NOMO-1 treated with dmso at 0.1 percent for 144 hours (cell line): ENCODE results near the gene CHRND.

Source experiments
- DNase-seq: peaks from one replicate; lab custom pipeline; 2025; ENCODE audit not compliant: unreplicated experiment; lab: John Stamatoyannopoulos, UW

Gene CHRND

DNA sequence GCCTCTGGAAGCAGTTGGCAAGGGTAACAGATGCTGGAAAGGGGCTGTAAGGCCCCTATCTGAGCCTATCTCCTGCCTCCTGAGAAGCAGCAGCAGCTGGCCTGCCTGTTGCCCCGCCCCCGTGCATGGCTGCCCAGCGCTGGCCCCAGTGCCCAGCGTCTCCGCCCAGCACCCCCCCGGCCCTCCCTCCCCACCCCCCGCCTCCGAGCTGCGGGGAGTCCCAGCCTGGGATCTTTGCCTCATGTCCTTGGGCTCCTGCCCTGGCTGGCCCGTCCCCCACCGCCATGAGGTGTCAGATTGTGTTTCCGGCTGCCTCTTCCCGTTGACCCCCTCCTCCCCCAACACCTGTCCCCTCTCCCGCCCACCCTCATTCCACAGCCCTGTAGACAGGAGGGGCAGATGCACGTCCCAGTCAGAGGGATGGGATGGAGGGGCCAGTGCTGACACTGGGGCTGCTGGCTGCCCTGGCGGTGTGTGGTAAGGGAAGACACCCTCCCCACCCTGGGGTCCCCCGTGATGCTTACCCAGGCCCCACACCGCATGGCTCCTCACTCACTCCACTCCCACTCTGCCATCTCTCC, at the start of gene CHRND:
Gene CHRND (plus strand): TSS at position 370 of the 581 bp plus-strand sequence. CDS start 56 bp downstream, at position 426.
- no peak for DNase-seq

DNA sequence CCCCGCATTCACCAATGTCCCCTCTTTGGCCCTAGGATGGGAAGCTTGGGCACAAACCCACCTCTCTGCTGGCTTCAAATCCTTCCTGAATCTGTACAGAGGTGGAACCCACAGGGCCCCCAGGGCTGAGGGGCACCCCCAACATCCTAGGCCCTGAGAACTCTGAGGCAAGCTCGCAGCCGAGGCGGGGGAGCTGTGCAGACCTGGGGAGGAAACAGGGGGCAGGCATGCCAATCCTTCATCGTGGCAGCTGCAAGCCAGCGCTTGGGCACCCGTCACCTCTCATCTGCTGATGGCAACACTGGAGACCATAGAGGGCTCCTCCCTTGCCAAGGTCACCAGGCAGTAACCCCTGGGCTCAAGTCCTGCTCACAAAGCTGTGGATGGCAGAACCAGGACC, 49.2 kb upstream of the CHRND start:
- no peak for DNase-seq

DNA sequence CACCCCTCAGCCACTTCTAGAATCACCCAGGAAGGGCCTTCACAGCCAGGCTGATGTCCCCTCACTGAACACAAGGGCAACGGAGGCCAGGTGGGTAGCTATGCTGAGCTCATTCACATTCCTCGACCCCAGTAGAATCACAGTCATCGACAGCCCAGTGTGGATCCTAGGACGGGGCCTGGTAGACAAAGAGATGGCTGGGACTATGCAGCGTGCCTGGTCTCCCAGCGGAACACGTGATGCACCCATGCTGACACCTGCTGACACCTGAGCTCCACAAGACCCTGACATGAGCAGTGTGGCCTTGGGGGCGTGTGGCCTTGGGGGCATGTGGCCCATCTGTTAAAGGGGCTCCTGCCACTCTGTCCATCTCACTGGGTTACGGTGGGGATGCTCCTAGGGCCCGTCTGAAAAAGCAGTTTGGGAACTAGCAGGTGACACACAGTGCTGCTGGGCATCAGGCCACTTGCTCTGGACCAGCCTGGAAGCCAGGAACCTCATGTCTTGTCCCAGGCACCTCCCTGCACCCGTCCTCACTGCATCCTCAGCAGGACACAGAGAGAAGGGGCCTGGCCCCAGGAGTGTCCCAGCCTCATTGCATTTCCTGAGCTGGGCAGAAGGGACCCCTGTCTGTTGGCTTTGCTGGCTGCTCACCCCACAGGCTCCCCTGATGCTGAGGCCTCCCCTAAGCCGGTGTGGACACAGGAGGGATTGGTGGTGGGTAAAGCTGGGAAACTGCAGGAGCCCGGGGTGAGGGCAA, 48.0 kb upstream of the CHRND start:
- DNase-seq = no peak

DNA sequence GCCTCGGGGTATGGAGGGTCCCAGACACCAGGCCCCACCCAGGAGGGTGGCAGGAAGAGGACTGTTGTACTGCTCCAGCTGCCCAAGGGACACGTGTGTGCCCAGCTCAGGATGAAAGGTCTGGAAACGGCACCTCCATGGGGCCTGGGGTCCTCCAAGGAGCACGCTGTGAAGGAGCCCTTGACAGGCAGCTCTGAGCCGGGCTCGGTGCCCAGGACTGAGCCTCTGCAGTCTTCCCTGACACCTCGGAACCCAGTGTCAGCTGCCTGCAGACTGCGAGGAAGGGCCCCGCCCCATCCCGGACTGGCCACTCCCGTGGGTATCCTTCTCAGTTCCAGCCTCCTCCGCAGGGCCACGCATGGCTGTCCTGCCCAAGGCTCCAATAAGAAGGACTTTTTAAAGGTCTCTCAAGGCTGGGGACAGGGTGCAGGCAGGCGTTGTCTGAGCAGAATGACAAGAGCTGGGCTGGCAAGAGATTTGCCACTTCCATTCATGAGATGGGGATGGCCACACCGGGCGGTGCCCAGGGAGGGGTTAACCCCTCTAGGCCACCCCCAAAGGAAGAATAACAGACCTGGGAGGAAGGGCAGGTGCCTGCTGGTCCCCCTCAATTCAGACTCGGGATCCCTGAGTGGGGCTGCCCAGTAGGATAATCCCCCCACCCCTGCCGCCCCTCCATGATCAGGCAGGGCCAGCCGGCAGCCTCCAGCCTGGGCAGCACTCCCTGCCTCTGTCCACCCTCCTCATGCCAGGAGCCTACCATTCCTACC, 47.2 kb upstream of the CHRND start:
- no peak for DNase-seq

DNA sequence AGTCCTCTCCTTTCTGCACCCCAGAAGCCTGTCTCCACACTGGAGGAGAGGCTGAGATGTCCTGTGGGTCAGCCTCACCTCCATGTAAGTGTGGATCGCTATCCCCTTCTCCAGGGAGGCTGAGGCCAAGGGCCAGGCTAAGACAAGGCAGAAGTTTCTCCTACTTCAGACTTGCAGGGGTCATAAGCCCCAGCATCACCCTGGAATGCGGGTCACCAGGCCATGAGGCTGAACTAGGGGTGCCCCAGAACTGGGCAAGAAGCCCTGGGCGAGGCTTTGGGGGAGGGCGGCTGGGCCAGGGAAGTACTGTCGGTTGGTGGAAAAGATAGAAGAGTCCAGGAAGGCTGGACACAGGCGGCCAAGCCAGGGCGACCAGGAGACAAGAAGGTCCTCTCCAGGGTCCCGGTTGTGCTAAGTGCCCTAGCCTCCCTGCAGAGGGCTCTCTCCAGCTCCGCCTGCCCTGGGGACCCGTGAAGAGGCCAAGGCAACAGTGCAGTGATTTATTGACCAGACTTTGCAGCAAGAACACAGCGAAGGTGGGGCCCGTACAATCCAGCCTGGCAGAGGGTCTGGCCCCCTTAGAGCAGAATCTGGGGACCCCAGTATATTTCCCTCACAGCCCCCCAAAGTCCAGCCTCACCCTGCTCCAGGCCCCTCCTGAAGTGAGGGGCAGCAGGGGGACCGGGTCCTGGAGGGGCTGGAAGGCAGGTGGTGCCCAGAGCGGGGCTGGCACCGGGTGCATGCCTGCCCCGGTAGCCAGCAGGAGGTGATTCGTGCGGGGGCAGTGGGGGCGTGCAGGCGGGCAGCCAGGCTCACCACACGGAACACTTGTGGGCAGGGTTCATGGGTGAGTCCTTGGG, 46.4 kb upstream of the CHRND start:
- DNase-seq = no peak

DNA sequence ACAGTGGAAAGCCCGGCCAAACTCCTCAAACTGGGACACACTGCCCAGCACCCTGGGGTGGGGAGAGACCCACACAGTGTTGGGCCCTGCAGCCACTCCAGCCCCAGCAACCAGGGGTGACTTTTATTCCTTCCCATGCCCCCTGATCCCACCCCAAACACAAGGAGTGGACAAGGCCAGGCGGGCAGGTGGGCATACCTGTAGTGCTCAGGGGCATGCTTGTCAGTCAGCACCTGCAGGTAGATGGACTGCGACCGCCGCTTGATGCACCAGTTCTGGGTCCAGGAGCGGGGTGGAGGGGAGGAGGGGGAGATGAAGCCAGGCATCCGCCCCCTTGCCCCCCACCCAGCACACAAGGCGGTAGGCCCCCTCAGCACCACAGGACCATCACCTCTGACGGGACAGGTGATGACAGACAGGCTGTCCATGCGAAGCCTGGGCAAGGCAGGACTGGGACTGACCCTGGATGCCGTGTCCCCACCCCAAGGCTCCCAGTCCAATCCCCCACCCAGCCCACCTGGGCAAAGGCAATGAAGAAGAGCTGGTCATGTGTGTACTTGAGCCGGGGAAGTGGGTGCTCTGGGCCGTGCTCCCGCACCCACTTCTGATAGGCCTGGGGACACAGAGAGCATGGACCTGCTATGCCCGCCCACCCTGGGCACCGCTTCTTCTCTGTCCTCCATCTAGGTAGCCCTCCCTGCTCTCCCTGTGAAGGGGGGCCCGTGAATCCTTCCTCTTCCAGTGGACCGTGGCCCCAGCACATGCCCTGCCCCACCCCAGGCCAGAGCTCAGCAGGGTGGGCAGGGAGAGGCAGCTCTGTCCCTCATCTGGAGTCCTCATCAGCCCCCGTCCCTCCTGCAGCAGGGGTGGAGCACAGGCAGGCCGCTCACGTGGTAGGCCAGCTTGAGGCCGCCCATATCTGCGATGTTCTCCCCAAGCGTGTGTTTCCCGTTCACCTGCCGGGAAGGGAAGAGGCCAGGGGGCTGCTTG, 45.5 kb upstream of the CHRND start:
- DNase-seq = no peak

DNA sequence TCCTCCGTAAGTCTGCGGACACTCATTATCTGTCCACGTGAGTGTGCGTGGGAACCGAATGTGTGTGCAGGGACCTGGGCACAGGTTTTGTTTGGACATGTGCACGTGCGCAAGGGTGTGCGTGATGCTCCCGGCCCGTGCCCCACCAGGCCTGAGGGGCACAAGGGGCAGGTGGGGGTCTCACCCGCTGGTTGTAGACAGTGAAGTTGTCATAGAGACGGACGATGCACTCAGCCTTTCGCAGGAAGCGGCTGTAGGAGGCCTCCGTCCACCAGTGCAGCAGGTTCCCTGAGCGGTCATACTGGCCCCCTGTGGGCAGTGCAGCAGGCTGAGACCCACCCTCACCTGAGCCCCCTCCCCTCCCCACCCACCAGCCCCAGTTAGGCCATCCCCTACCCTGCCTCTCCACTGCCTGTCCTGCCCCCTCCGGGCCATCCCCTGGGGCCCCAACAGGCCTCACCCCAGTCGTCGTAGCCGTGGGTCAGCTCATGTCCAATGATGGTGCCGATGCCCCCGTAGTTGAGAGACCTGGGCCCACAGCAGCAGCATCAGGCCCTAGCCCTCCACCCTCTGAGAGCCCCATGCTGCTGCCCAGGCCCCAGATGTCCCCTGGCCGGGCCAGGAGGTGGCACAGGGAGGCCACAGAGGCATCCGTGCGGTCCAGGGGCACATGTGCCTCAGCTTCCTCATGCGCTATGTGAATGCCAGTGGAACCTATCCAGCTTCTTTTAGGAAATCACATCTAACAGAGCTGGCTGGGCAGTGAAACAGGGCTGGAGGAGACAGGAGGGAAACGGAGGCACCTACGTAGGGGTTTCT, 44.4 kb upstream of the CHRND start:
- DNase-seq = no peak

DNA sequence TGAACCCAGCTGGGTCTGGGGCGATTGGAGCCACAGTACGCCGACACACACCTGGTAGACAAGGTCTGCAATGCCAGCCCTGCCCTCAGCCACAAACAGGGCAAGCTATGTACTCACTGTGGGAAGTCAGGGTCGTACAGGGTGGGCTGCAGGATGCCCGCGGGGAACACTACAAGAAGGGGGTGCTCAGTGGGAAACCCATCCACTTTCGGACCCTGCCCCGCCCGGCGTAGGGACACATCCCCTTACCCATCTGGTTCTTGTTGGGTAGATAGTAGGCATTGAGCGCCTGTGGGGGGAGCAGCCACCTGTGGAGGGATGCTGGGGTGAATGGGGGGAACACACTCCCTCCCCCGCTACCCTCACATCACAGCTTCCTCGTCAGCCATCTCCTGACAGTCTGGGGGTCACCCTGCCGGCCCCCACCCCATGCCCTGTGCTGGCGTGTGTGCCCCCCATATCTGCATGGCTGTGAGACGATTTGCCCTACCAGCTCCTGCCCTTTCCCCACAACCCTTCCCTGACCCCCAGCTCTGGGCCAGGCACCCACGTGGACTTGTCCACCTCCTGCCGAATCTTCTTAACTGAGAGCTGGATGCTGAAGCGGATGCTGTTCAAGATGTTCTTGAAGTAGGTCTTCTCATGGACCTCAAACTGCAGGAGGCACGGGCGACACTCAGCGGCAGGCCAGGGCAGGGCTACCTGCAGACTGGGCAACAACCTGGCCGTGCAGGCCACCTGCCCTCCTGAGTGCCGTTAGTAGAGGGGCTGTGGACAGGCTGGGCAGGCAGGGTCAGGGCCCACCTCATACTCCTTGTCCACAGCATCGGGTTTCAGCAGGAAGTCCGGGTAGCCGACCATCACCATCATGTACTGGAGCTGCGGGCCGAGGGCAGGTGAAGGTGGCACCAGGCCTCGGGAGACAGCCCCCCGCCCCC, 43.4 kb upstream of the CHRND start:
- no peak for DNase-seq

DNA sequence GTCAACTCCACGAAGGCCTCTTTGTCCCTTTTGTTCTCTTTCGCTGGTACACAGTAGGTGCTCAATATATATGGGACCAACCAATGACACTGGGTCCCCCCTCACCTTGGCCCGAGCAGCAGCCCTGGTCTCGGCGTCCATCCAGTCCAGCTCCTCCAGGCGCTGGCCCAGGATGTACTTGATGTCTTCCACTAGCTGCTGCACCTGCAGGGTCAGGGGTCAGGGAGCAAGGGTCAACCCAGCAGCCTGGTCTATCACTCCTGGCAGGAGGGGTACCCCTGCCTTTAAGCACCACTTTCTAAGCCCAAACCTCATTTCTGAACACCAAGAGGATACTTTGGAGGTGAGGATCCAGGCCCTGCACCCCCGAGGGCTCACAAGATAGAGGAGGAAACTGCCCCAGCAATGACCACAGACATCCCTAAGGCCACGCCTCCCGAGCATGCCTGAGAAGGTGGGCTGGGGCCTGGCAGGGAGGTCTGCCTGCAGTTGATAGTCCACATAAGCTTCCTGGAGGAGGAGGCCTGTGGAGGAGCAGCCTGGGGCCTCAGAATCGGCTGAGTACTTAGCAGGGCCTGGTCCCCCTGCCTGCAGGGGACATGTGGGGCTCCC, 42.5 kb upstream of the CHRND start:
- DNase-seq = no peak

DNA sequence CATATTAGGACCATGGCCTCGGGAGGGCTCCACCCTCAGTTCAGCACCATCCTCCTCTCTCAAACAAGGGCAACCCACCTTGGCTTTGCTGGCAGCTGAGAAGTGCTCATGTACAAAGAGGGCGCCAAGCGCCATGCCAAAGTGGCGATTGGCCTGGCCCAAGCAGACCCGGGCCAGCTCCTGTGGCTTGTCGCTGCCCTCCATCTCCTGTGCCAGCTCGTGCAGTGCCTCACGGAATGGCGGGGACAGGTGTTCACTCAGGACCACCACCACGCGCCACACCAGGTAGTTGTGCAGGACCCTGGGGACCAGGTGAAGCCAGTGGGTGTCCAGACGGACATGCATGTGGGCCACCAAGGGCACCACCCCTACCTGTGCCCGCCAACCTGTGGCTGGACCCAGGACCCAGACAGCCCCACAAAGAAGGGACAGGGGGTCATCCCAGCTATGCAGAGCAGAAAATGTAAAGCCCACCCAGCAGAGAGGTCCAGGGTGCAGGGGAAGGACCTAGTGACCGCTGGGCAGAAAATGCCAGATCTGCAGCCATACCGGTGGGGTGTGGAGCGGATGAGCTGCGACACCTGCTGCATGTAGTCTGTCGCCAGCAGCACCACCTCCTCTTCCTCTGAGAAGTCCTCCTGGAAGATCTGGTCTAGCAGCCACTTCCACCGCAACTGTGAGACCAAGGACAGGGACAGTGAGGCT, 41.9 kb upstream of the CHRND start:
- no peak for DNase-seq

DNA sequence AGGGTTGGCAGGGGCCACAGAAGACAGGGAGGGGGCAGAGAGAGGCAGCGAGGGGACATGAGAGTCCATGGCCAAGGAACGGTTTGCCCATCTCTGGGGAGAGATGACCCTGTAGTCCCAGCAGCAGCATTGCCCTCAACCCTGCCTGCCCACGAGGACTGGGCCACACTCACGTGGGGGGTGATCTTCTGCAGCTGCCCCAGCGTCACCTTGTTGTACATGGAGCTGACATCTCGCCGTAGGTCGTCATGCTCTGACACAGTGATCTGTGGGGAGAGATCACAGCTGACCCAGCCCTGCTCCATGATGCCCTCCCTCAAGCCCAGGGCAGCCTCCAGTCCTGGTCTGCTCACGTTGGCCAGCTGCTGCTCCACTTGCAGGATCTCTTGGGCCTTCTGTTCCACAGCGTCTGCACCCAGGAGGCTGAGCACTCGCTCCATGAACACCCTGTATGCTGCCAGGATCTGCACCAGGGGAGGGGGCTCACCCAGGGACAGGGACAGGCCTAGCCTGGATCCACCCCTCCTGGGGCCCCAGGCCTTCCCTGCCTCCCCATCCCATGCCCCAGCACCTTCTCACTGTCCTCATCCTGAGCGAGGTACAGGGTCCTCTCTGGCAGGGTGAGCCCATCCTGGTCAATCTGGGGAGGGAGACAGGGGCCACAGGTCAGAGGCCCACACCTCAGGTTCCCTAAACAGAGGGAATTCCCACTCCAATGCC, 41.2 kb upstream of the CHRND start:
- no peak for DNase-seq

DNA sequence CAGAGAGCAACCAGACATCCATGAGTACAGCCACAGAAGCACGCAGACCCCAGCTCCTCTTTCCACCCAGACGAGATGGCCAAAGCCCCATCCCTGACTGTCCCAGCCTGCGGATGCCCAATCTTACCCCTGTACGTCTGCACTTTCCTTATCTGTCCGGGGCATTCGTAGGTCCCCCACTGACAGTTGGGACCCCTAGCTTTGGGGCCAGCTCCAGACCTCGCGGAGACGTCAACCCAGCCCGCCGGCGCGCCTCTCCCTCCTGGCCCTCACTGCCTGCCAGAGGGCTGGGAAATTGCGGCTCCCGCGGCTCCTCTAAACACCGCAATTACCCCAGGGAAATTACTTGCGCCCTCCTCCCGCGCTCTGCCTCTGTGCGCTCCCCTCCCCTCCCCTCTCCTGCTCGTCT, 40.6 kb upstream of the CHRND start:
- no peak for DNase-seq

DNA sequence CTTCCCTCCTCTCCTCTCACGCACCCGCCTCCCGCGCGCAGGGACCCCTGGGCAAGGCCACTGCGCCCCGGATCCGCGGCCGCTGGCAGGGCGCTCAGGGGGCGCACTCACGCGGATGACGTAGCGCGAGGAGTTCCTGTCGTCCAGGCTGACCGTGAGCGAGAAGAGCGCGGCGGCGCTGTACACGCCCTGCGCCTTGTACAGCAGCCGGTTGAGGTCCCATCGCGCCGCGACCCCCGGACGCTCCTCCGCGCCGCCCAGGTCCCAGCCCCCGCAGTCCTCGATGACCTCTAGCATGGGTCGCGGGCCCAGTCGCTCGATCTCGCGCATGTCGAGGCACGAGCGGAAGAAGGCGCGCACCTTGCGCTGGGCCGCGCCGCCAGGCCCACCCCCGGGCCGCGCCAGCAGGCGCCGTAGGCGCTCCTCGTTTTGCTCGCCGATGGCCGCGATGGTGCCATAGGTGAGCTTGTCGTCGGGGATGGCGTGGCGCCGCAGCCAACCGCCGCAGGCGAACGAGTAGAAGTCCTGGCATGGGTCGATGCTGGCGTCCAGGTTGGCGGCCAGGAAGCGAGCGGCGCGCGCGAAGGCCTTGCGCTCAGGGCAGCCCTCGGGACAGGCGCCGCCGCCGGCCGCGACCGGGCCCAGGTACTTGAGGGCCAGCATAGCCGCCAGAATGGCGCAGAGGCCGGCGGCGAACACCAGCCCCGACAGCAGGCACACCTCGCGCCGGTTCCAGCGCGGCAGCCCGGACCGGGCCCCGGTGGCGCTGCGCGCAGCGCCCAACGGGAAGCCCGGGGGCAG, 40.0 kb upstream of the CHRND start:
- no peak for DNase-seq

DNA sequence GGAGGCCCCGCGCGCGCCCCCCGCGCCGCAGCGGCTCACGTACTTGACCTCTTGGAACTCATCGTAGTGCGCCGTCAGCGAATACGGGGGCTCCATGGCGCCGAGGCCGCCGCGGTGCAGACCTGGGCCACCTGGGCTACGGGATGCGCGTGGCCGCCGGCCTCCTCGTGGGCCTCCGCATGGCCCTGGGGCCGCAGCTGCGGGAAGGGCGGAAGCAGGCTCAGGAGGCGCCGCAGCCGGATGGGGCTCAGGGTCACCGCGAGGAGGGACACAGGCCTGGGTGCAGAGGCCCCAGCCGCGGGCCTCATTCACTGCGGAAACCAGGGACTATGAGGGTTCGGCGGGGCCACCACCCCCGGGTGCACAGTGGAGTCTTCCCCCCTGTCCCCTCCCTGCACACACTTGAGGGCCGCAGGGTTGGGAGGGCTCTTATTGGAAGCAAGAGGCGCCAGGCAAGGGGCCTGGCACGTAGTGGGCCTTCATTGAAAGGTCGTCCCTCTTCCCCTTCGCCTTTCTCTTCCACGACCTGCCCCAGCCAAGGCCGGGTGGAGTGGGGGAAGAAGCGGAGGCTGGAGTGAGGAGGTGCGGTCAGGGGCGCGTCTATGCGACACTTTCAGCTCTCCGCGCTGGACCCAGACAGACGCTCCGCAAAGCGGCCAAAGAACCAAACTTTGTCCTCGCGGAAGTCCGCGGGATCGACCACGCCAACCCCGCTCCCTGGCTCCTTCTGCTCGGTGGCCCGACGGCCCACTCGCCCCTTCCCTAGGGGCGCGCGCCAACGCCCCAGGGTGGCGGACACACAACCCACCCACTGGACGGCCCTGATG, 39.2 kb upstream of the CHRND start:
- DNase-seq = no peak
